Mesothelial cell of epicardium (in vitro differentiated cells): ENCODE results near the gene ZNF800. TPM values are rescaled to one million over a fixed set of nuclear protein-coding genes. Genes with fewer than 3 reads are reported as not detected.
"Not testable (repeated sequence)": the region's sequence is repeated elsewhere in the genome, so short reads cannot be mapped to it uniquely, and the experiment has no call there.

Experiments
- DNase-seq, 2 experiments: peaks; one replicate each; pipeline ENCODE4 v3.0.0; 2021; ENCODE audit warnings: low spot score in 2 of 2; ENCODE audit not compliant: unreplicated experiment in 2 of 2
- H3K27ac Mint-ChIP-seq: 2 replicates; pipeline ENCODE4 v1.8.0; 2021; ENCODE audit warnings: mixed read lengths
- H3K27me3 Mint-ChIP-seq: 2 replicates; pipeline ENCODE4 v1.8.0; 2021; ENCODE audit warnings: low read depth, mixed read lengths
- H3K36me3 Mint-ChIP-seq: 2 replicates; pipeline ENCODE4 v1.8.0; 2021; ENCODE audit warnings: mixed read lengths
- H3K4me1 Mint-ChIP-seq: 2 replicates; pipeline ENCODE4 v1.8.0; 2021; ENCODE audit warnings: mixed read lengths
- H3K4me3 Mint-ChIP-seq: 2 replicates; pipeline ENCODE4 v1.8.0; 2021; ENCODE audit warnings: mild to moderate bottlenecking, moderate library complexity, mixed read lengths
- H3K9me3 Mint-ChIP-seq: 2 replicates; pipeline ENCODE4 v1.8.0; 2021; ENCODE audit warnings: mixed read lengths
- total RNA-seq: library from RNA; stranded (reverse); gene quantifications from 3 replicates; pipeline ENCODE4 v1.2.1, GENCODE V29; 2021
- TF ChIP-seq, protein P1 (sequence below): fragments of 200-600 bp; sonication (generic); IDR thresholded peaks from one replicate; pipeline ENCODE4 v1.5.0; 2021; ENCODE audit warnings: antibody characterized with exemption; ENCODE audit not compliant: unreplicated experiment

Gene ZNF800
- 22.5 to 24.8 TPM (median 23.4 TPM) in 3 replicates for total RNA-seq

DNA sequence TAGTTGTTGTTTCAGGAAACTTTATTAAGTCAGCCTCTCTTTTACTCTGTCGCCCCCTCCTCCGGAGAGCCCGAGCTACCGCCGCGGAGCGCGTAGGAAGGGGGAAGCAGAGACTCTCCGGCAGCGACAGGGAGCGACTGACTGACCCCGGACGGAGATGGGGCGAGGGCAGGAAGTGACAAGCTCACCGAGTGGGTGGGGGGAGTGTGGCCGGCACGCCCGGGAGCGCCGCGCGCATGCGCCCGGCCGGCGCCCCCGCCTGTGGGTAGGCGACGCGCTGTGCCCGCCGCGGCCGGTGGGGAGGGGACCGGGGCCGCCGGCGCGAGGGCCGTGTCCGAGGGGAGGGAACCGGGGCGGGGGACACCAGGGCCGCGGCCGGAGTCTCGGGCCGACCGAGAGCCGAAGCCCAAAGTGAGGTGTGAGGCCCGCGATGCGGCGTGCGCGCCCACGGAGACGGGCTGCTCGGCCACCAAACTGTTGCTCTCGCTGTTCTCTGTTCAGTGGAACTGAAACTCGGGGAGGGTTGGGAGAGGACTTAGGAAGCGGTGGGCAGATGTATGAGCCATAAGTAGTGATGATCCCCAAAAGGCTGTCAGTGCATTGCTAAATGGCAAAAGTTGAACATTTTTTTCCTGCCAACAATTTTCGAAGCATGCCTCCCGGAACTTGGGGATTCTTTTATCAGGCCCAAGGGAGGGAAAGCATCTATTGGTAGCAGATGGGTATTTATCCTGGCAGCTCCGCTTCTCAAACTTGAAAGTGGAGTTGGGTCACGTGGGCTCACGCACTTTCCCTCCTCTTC is at the start of gene ZNF800:
Gene ZNF800, minus strand, starts transcription at position 143 of the 802 bp plus-strand sequence. CDS start 1,151 bp downstream, outside the sequence.
- peak; percentile 59 to 80 for DNase-seq
- TF ChIP-seq, protein P1, sequence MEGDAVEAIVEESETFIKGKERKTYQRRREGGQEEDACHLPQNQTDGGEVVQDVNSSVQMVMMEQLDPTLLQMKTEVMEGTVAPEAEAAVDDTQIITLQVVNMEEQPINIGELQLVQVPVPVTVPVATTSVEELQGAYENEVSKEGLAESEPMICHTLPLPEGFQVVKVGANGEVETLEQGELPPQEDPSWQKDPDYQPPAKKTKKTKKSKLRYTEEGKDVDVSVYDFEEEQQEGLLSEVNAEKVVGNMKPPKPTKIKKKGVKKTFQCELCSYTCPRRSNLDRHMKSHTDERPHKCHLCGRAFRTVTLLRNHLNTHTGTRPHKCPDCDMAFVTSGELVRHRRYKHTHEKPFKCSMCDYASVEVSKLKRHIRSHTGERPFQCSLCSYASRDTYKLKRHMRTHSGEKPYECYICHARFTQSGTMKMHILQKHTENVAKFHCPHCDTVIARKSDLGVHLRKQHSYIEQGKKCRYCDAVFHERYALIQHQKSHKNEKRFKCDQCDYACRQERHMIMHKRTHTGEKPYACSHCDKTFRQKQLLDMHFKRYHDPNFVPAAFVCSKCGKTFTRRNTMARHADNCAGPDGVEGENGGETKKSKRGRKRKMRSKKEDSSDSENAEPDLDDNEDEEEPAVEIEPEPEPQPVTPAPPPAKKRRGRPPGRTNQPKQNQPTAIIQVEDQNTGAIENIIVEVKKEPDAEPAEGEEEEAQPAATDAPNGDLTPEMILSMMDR: no peak
- Mint-ChIP-seq H3K27me3 (peaks cover 22% of the 10 kb centered on the region), H3K4me3 (peak within 1 kb of the TSS; percentile 95), H3K36me3 (peaks cover 9% of the 10 kb centered on the region), H3K27ac (peak within 1 kb of the TSS; percentile 96), H3K9me3 (no peaks in the 10 kb centered on the region), H3K4me1 (peaks cover 21% of the 10 kb centered on the region)

- H3K27me3 Mint-ChIP-seq: peaks cover 21% of the 10 kb centered on the region
- H3K36me3 Mint-ChIP-seq: no peaks in the 10 kb centered on the region
- no peak for DNase-seq
- H3K27ac Mint-ChIP-seq: no peak overlapping the region
- TF ChIP-seq, protein P1: no peak
- no peaks in the 10 kb centered on the region for H3K9me3 Mint-ChIP-seq
- peaks cover 6% of the 10 kb centered on the region for H3K4me1 Mint-ChIP-seq
- H3K4me3 Mint-ChIP-seq: no peak overlapping the region
Observed at GRCh38 chr7:127440206-127440605, 47.7 kb upstream of the ZNF800 start.

- Mint-ChIP-seq H3K36me3 (no peaks in the 10 kb centered on the region), H3K4me3 (no peak overlapping the region), H3K9me3 (no peaks in the 10 kb centered on the region), H3K27me3 (peaks cover 19% of the 10 kb centered on the region), H3K27ac (no peak overlapping the region), H3K4me1 (peaks cover 6% of the 10 kb centered on the region)
- no peak for DNase-seq
- TF ChIP-seq, protein P1: no peak
Observed at GRCh38 chr7:127438836-127439235, 46.3 kb upstream of the ZNF800 start.

DNA sequence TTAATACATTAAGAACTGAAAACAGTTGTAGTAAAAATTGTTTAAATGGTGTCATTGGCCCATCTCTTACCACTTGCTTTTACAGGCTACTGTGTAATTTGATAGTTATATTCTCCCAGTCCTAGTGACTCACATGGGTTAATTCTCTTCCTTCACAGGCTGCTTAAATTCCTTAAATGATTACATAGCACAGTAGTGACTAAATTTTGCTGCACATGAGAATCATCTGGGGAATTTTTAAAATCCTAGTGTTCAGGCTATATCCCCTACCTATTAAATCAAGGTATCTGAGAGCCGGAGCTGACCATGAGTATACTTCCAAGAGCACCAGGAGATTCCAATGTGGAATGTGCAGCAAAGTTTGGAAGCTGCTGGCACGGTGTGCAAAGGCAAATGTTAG is 45.3 kb upstream of the ZNF800 start:
- TF ChIP-seq, protein P1: no peak
- no peak overlapping the region for H3K27ac Mint-ChIP-seq
- peaks cover 6% of the 10 kb centered on the region for H3K4me1 Mint-ChIP-seq
- peaks cover 18% of the 10 kb centered on the region for H3K27me3 Mint-ChIP-seq
- no peaks in the 10 kb centered on the region for H3K9me3 Mint-ChIP-seq
- no peaks in the 10 kb centered on the region for H3K36me3 Mint-ChIP-seq
- H3K4me3 Mint-ChIP-seq: no peak overlapping the region
- no peak for DNase-seq

DNA sequence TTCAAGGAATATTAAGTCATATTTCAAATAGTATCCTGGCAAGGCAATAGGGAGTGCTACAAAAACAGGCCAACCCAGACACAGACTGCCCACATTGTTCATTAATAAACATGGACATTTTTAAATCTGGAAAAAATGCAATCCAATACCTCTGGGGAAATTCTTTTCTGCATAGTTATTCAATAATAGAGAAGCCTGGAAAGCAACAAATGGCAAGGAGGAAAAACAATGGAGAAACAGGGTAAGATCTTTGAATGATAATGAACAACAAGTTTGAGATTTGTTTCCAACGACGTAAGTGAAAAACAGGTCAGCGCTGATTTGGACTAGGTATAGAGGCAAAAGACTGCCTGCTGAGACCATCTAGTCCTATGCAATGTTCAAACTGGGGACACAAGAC is 44.7 kb upstream of the ZNF800 start:
- peaks cover 6% of the 10 kb centered on the region for H3K4me1 Mint-ChIP-seq
- DNase-seq: no peak
- no peak overlapping the region for H3K4me3 Mint-ChIP-seq
- no peak overlapping the region for H3K27ac Mint-ChIP-seq
- H3K36me3 Mint-ChIP-seq: no peaks in the 10 kb centered on the region
- H3K27me3 Mint-ChIP-seq: peaks cover 15% of the 10 kb centered on the region
- TF ChIP-seq, protein P1: no peak
- no peaks in the 10 kb centered on the region for H3K9me3 Mint-ChIP-seq

GRCh38 chr7:127429281-127429680 is 36.8 kb upstream of the ZNF800 start:
- H3K27ac Mint-ChIP-seq, H3K4me1 Mint-ChIP-seq, H3K9me3 Mint-ChIP-seq, H3K4me3 Mint-ChIP-seq, DNase-seq, H3K36me3 Mint-ChIP-seq: not testable (repeated sequence)
- H3K27me3 Mint-ChIP-seq: peaks cover 18% of the 10 kb centered on the region
